Measurements from ENCODE around the gene ZGRF1.

ZGRF1 gene

GRCh38 chr4:112650332-112650731 is 13.6 kb upstream of the ZGRF1 start:
- H3K9me3 ChIP-seq (ENCODE audit: control insufficient read depth, insufficient read depth, low read depth, low read length), result no peaks in the 10 kb centered on the region
- H3K36me3 ChIP-seq (ENCODE audit: control insufficient read depth in 2 of 2, insufficient read depth in 1 of 2, low read length in 2 of 2), result peaks cover 30 to 80% of the 10 kb centered on the region in 2 experiments
- no peak overlapping the region for H3K27ac ChIP-seq (ENCODE audit: extremely low read depth, low read depth, low read length)
- H3K4me3 ChIP-seq (ENCODE audit: low read depth, low read length), result no peak overlapping the region
- no peaks in the 10 kb centered on the region for H3K4me1 ChIP-seq (ENCODE audit: control insufficient read depth, insufficient read depth, low read length)
- ChIA-PET POLR2A (no interaction called here), CTCF (no interaction called here)
- no peak for TF ChIP-seq SP2 (tag by site-specific recombination; IDR thresholded peaks at IDR 0.05)
- no peak for TF ChIP-seq ZNF48 (tag by site-specific recombination; IDR thresholded peaks at IDR 0.05)
- no peak for TF ChIP-seq WT1 (tag by site-specific recombination; IDR thresholded peaks at IDR 0.05)
- TF ChIP-seq ZNF341 (tag by site-specific recombination; IDR thresholded peaks at IDR 0.05; ENCODE audit: low read depth), result no peak
- no peak for TF ChIP-seq ZNF654 (tag by site-specific recombination; IDR thresholded peaks at IDR 0.05; ENCODE audit: low read depth)
- no peak for TF ChIP-seq ZNF132 (tag by site-specific recombination; IDR thresholded peaks at IDR 0.05; ENCODE audit: borderline replicate concordance)
- no peak for TF ChIP-seq KLF8 (tag by site-specific recombination; IDR thresholded peaks at IDR 0.05)
- no peak for TF ChIP-seq ZNF529 (tag by site-specific recombination; IDR thresholded peaks at IDR 0.05; ENCODE audit: insufficient replicate concordance)
- no peak for TF ChIP-seq ZNF521 (tag by site-specific recombination; IDR thresholded peaks at IDR 0.05)
- no peak for TF ChIP-seq ZNF155 (tag by site-specific recombination; IDR thresholded peaks at IDR 0.05)

- Histone ChIP-seq H3K4me1 (ENCODE audit: control insufficient read depth, insufficient read depth, low read length) (no peaks in the 10 kb centered on the region), H3K4me3 (ENCODE audit: low read depth, low read length) (no peak overlapping the region), H3K27ac (ENCODE audit: extremely low read depth, low read depth, low read length) (no peak overlapping the region), H3K36me3 (ENCODE audit: control insufficient read depth in 2 of 2, insufficient read depth in 1 of 2, low read length in 2 of 2) (peaks cover 32 to 73% of the 10 kb centered on the region in 2 experiments), H3K9me3 (ENCODE audit: control insufficient read depth, insufficient read depth, low read depth, low read length) (no peaks in the 10 kb centered on the region)
- CTCF ChIA-PET, result interaction anchor here (0.9 to 1.2 kb wide), 3 partner anchors 13 to 116 kb away, joined by 3 to 4 read pairs (median 3); partner anchors contain the start of gene ZGRF1
- POLR2A ChIA-PET, result no interaction called here
- TF ChIP-seq SP2 (tag by site-specific recombination; IDR thresholded peaks at IDR 0.05), result no peak
Measured at GRCh38 chr4:112649055-112649408, 12.3 kb upstream of the ZGRF1 start.

GRCh38 chr4:112648263-112649054 is 11.8 kb upstream of the ZGRF1 start:
- CTCF ChIA-PET, result interaction anchor here (0.9 to 1.2 kb wide), 3 partner anchors 12 to 116 kb away, joined by 3 to 4 read pairs (median 3); partner anchors contain the start of gene ZGRF1
- H3K4me3 ChIP-seq (ENCODE audit: low read depth, low read length), result no peak overlapping the region
- no peaks in the 10 kb centered on the region for H3K9me3 ChIP-seq (ENCODE audit: control insufficient read depth, insufficient read depth, low read depth, low read length)
- POLR2A ChIA-PET, result no interaction called here
- H3K4me1 ChIP-seq (ENCODE audit: control insufficient read depth, insufficient read depth, low read length), result no peaks in the 10 kb centered on the region
- TF ChIP-seq ZSCAN5A (tag by site-specific recombination; IDR thresholded peaks at IDR 0.05) (no peak), ZNF518A (tag by site-specific recombination; conservative IDR thresholded peaks at IDR 0.05; ENCODE audit: low read depth) (no peak), HOXA7 (CRISPR knock-in tag; IDR thresholded peaks at IDR 0.05; ENCODE audit: borderline replicate concordance) (no peak), ZNF626 (tag by site-specific recombination; IDR thresholded peaks at IDR 0.05) (no peak), PRDM1 (tag by site-specific recombination; IDR thresholded peaks at IDR 0.05) (no peak), ZFP41 (tag by site-specific recombination; IDR thresholded peaks at IDR 0.05; ENCODE audit: borderline replicate concordance) (no peak), ZNF37A (tag by site-specific recombination; IDR thresholded peaks at IDR 0.05) (no peak), ZNF148 (tag by site-specific recombination; IDR thresholded peaks at IDR 0.05; ENCODE audit: borderline replicate concordance) (no peak), ZNF350 (tag by site-specific recombination; IDR thresholded peaks at IDR 0.05) (no peak)
- H3K27ac ChIP-seq (ENCODE audit: extremely low read depth, low read depth, low read length), result no peak overlapping the region
- H3K36me3 ChIP-seq (ENCODE audit: control insufficient read depth in 2 of 2, insufficient read depth in 1 of 2, low read length in 2 of 2), result peaks cover 29 to 68% of the 10 kb centered on the region in 2 experiments

Measured in HEK293 (cell line).